Prostate gland (tissue), 2 donors: ENCODE results near the gene OR2T12.
"Not testable (repeated sequence)": the region's sequence is repeated elsewhere in the genome, so short reads cannot be mapped to it uniquely, and the experiment has no call there.

ENCODE experiments used
- POLR2A ChIP-seq: fragments of 450-650 bp; IDR thresholded peaks from one replicate; pipeline ENCODE4 v1.6.1; 2016; ENCODE audit warnings: antibody characterized with exemption, mild to moderate bottlenecking
- TF ChIP-seq, protein P1 (sequence below), 4 experiments: fragments of 200-600 bp in 2 of 4; fragments of 450-650 bp in 2 of 4; sonication (generic) in 2 of 4; IDR thresholded peaks; 1 replicate in 3 of 4; 2 replicates in 1 of 4; pipeline ENCODE4 v1.5.1; 2016 to 2019; ENCODE audit warnings: antibody characterized with exemption in 4 of 4, mild to moderate bottlenecking in 2 of 4, moderate library complexity in 2 of 4

DNA sequence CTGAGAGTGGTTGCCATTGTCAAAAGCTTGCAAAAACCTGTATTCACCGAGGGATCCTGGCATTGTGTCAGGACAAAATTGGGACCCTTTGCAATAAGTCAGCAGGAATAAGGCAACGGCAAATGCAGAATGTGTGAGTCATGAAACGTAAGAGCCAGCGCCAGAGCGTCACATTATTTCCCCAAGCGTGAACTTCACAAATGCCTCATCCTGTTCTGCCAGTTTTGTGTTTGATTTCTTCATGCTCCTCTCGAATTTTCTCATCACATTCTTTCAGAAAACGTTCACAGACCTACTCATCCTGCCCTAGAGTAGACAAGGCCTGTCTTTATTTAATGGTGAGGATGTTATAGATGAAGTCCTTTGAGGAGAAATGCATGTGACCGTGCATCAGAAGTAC is 2.4 kb upstream of the OR2T12 start:
- TF ChIP-seq, protein P1, sequence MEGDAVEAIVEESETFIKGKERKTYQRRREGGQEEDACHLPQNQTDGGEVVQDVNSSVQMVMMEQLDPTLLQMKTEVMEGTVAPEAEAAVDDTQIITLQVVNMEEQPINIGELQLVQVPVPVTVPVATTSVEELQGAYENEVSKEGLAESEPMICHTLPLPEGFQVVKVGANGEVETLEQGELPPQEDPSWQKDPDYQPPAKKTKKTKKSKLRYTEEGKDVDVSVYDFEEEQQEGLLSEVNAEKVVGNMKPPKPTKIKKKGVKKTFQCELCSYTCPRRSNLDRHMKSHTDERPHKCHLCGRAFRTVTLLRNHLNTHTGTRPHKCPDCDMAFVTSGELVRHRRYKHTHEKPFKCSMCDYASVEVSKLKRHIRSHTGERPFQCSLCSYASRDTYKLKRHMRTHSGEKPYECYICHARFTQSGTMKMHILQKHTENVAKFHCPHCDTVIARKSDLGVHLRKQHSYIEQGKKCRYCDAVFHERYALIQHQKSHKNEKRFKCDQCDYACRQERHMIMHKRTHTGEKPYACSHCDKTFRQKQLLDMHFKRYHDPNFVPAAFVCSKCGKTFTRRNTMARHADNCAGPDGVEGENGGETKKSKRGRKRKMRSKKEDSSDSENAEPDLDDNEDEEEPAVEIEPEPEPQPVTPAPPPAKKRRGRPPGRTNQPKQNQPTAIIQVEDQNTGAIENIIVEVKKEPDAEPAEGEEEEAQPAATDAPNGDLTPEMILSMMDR (IDR thresholded peaks at IDR 0.05): not testable (repeated sequence)
- not testable (repeated sequence) for TF ChIP-seq POLR2A
